Ascending aorta (tissue), 2 donors: ENCODE measurements around the gene MEI4. TPM values are rescaled to one million over a fixed set of nuclear protein-coding genes. Genes with fewer than 3 reads are reported as not detected.

ENCODE experiments used
- DNase-seq, 2 donors: peaks; one replicate each; pipeline ENCODE4 v3.0.0-alpha.2; 2019; ENCODE audit warnings: low spot score in 2 of 2
- H3K27ac ChIP-seq, 2 donors: fragments of 200-600 bp; sonication (generic); one replicate each; pipeline ENCODE4 v1.5.1; 2016 to 2017; ENCODE audit warnings: mild to moderate bottlenecking in 1 of 2
- H3K27me3 ChIP-seq: fragments of 200-600 bp; sonication (generic); one replicate; pipeline ENCODE4 v1.5.1; 2017
- H3K36me3 ChIP-seq, 2 donors: fragments of 200-600 bp; sonication (generic); one replicate each; pipeline ENCODE4 v1.5.1; 2016
- H3K4me1 ChIP-seq, 2 donors: fragments of 200-600 bp; sonication (generic); one replicate each; pipeline ENCODE4 v1.5.1; 2016 to 2017; ENCODE audit warnings: mild to moderate bottlenecking in 1 of 2
- H3K4me3 ChIP-seq, 2 donors: fragments of 200-600 bp; sonication (generic); one replicate each; pipeline ENCODE4 v1.5.1; 2016 to 2017; ENCODE audit warnings: mild to moderate bottlenecking in 1 of 2
- H3K9me3 ChIP-seq, 2 donors: fragments of 200-600 bp; sonication (generic); one replicate each; pipeline ENCODE4 v1.5.1; 2016
- CTCF ChIP-seq, 3 experiments: fragments of 200-600 bp in 2 of 3; fragments of 450-650 bp in 1 of 3; sonication (generic) in 2 of 3; IDR thresholded peaks; one replicate each; pipeline ENCODE4 v1.5.1; 2016 to 2019; ENCODE audit warnings: antibody characterized with exemption in 3 of 3, mild to moderate bottlenecking in 1 of 3, moderate library complexity in 1 of 3
- intact Hi-C: fragments of 100-400 bp; cut with DNase I; formaldehyde crosslinking; loops from one replicate; pipeline ENCODE4 v1.15.1; 2023
- total RNA-seq: library from RNA; depleted of rRNA; stranded (reverse); fragments of >200 nt; gene quantifications from one replicate; pipeline ENCODE4 v1.1.0, GENCODE V29; 2016

MEI4 gene
- total RNA-seq, 1 donor from 2014 or later: not detected

DNA sequence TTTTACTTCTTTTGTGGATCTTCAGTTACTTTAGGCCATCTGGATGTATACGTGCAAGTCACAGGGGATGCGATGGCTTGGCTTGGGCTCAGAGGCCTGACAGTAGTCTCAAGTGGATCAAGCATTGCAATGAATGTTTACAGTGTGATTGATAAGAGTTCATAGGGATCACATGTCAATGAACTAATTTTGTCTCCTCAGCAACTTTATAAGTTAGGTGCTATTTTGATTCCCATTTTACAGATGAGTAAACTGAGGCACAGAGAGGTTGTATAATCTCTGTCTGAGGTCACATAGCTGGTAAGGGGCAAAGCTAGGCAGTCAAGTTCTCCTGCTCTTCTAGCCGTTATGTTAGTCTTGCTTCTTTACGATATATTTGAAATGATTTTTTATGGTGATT lies 13.5 kb downstream of the MEI4 start:
- Histone ChIP-seq H3K36me3 (no peaks in the 10 kb centered on the region), H3K4me3 (no peak overlapping the region), H3K4me1 (no peaks in the 10 kb centered on the region), H3K9me3 (no peaks in the 10 kb centered on the region), H3K27me3 (no peaks in the 10 kb centered on the region), H3K27ac (no peak overlapping the region)
- no peak for TF ChIP-seq CTCF (IDR thresholded peaks at IDR 0.05)
- intact Hi-C loops: no loop called here
- no peak for DNase-seq

DNA sequence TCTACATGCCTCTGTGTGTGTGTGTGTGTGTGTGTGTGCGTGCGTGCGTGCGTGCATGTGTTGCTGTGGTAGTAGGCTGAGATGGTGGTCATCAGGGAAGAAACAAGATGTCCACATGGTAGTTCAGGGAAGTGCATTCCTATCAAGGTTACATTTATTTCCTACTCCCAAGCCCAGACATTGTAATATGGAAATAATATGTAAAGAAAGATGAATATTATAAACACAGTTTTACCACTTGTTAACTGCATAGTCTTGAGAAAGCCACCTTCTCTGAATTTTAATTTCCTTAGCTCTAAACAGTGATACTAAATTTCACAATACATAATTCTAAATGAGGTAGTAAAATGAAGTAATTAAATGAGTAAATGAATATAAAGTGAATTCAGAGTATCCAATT lies 14.0 kb downstream of the MEI4 start:
- Histone ChIP-seq H3K36me3 (no peaks in the 10 kb centered on the region), H3K4me1 (no peaks in the 10 kb centered on the region), H3K27ac (no peak overlapping the region), H3K9me3 (no peaks in the 10 kb centered on the region), H3K4me3 (no peak overlapping the region), H3K27me3 (no peaks in the 10 kb centered on the region)
- no peak for DNase-seq
- TF ChIP-seq CTCF (IDR thresholded peaks at IDR 0.05): no peak
- intact Hi-C loops: no loop called here

- TF ChIP-seq CTCF (IDR thresholded peaks at IDR 0.05): no peak
- Histone ChIP-seq H3K27me3 (no peaks in the 10 kb centered on the region), H3K27ac (no peak overlapping the region), H3K36me3 (no peaks in the 10 kb centered on the region), H3K9me3 (no peaks in the 10 kb centered on the region), H3K4me1 (no peaks in the 10 kb centered on the region), H3K4me3 (no peak overlapping the region)
- DNase-seq: no peak
- intact Hi-C loops: no loop called here
These were observed 17.1 kb downstream of the MEI4 start for GRCh38 chr6:77669913-77670312.

DNA sequence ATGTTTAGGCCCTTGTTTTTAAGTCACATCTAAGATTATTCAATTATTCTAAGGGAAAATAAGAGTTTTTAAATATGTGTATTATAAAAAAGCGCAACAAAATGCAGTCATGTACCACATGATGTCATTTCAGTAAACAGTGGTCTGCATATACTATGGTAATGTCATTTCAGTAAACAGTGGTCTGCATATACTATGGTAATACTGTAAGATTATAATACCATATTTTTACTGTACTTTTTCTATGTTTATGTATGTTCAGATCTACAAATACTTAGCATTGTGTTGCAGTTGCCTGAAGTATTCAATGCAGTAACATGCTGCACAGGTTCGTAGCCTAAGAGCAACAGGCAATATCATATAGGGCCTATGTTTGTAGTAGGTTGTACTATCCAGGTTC lies 21.4 kb downstream of the MEI4 start:
- H3K4me3 ChIP-seq: no peak overlapping the region
- H3K9me3 ChIP-seq: no peaks in the 10 kb centered on the region
- intact Hi-C loops: no loop called here
- H3K27me3 ChIP-seq: no peaks in the 10 kb centered on the region
- no peaks in the 10 kb centered on the region for H3K4me1 ChIP-seq
- no peak overlapping the region for H3K27ac ChIP-seq
- TF ChIP-seq CTCF (IDR thresholded peaks at IDR 0.05): no peak
- H3K36me3 ChIP-seq: no peaks in the 10 kb centered on the region
- DNase-seq: no peak

DNA sequence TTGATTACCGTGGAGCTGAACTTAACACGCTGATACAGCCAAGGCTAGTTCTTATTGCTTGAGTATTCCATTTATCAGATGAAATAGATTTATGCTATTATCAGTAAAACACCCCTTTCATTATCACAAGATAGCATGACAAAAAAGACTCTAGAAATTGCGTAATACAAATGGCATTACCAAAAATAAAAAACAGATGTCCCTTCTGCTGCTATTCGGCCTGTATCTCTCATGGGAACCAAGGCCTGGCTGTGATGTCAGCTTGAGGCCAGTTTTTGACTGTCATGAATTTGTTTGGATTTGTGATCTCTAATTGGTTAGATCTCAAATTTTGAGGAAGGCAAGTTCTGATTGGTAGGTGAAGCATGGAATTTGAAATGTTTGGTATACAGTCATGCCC lies 25.2 kb downstream of the MEI4 start:
- intact Hi-C loops: no loop called here
- Histone ChIP-seq H3K4me3 (no peak overlapping the region), H3K27me3 (no peaks in the 10 kb centered on the region), H3K36me3 (no peaks in the 10 kb centered on the region), H3K4me1 (no peaks in the 10 kb centered on the region), H3K9me3 (no peaks in the 10 kb centered on the region), H3K27ac (no peak overlapping the region)
- TF ChIP-seq CTCF (IDR thresholded peaks at IDR 0.05): no peak
- no peak for DNase-seq

- intact Hi-C loops: no loop called here
- Histone ChIP-seq H3K4me3 (no peak overlapping the region), H3K9me3 (no peaks in the 10 kb centered on the region)
These were observed 30.7 kb downstream of the MEI4 start for GRCh38 chr6:77683515-77683914.

More at GRCh38 chr6:77683515-77683914, 30.7 kb downstream of the MEI4 start:
- no peak overlapping the region for H3K27ac ChIP-seq
- H3K27me3 ChIP-seq: no peaks in the 10 kb centered on the region
- TF ChIP-seq CTCF (IDR thresholded peaks at IDR 0.05): no peak
- no peaks in the 10 kb centered on the region for H3K36me3 ChIP-seq
- no peaks in the 10 kb centered on the region for H3K4me1 ChIP-seq
- no peak for DNase-seq
